Muscle layer of colon (tissue), 2 donors: Measurements from ENCODE around the gene SLC26A11.

Experiments
- H3K27ac ChIP-seq: one replicate; pipeline ENCODE4 v1.7.0; 2013; ENCODE audit warnings: low read depth, mild to moderate bottlenecking, low read length, moderate library complexity
- H3K27me3 ChIP-seq, 2 donors: one replicate each; pipeline ENCODE4 v1.7.0; 2013; ENCODE audit warnings: low read length in 2 of 2, mild to moderate bottlenecking in 2 of 2; ENCODE audit not compliant: insufficient read depth in 2 of 2, control insufficient read depth in 1 of 2
- H3K36me3 ChIP-seq: one replicate; pipeline ENCODE4 v1.7.0; 2013; ENCODE audit warnings: mild to moderate bottlenecking, low read length; ENCODE audit not compliant: insufficient read depth
- H3K4me1 ChIP-seq: one replicate; pipeline ENCODE4 v1.7.0; 2013; ENCODE audit warnings: mild to moderate bottlenecking, low read length; ENCODE audit not compliant: insufficient read depth
- H3K4me3 ChIP-seq, 2 donors: one replicate each; pipeline ENCODE4 v1.7.0; 2013; ENCODE audit warnings: low read length in 2 of 2, low read depth in 1 of 2, mild to moderate bottlenecking in 1 of 2, moderate library complexity in 1 of 2
- H3K9ac ChIP-seq: one replicate; pipeline ENCODE4 v1.7.0; 2013; ENCODE audit warnings: low read length
- H3K9me3 ChIP-seq: one replicate; pipeline ENCODE4 v1.7.0; 2013; ENCODE audit warnings: mild to moderate bottlenecking, low read length
- donor health status: abdominal sarcoma.
- donor health status: Adenocarcinoma of cecum.

SLC26A11 gene

GRCh38 chr17:80212511-80212910 is 7.7 kb upstream of the SLC26A11 start:
- no peaks in the 10 kb centered on the region for H3K9me3 ChIP-seq
- H3K36me3 ChIP-seq, result peaks cover 27% of the 10 kb centered on the region
- H3K27ac ChIP-seq, result no peak overlapping the region
- H3K27me3 ChIP-seq, result no peaks in the 10 kb centered on the region
- no peak overlapping the region for H3K9ac ChIP-seq
- H3K4me1 ChIP-seq, result no peaks in the 10 kb centered on the region
- H3K4me3 ChIP-seq, result no peak overlapping the region

DNA sequence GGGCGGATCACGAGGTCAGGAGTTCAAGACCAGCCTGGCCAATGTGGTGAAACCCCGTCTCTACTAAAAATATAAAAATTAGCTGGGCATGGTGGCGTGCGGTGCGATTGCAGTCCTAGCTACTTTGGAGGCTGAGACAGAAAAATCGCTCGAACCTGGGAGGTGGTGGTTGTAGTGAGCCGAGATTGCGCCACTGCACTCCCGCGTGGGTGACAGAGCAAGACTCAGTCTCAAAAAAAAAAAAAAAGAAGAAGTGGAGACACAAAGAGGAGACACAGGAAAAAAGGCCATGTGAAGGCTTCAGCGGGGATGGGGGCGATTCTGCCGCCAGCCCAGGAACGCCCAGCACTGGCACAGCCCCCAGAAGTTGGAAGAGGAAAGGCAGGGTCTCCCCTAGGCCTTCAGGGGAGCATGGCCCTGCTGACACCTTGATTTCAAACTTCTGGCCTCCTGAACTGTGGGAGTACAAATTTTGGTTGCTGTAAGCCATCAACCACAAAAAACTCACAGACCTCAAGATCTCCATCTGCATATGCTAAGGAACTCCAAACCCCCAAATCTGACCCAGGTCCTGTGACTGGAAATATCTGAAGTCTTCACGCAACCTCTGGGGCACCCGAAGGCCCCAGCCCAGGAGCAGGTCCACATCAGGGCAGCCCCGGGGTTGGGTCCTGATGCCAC is 7.1 kb upstream of the SLC26A11 start:
- H3K4me3 ChIP-seq, result no peak overlapping the region
- no peaks in the 10 kb centered on the region for H3K4me1 ChIP-seq
- H3K9me3 ChIP-seq, result no peaks in the 10 kb centered on the region
- H3K27ac ChIP-seq, result no peak overlapping the region
- peaks cover 32% of the 10 kb centered on the region for H3K36me3 ChIP-seq
- no peak overlapping the region for H3K9ac ChIP-seq
- no peaks in the 10 kb centered on the region for H3K27me3 ChIP-seq

- Histone ChIP-seq H3K4me1 (no peaks in the 10 kb centered on the region), H3K4me3 (no peak overlapping the region), H3K36me3 (peaks cover 32% of the 10 kb centered on the region), H3K9me3 (no peaks in the 10 kb centered on the region), H3K27me3 (no peaks in the 10 kb centered on the region), H3K9ac (no peak overlapping the region), H3K27ac (no peak overlapping the region)
These were observed 6.6 kb upstream of the SLC26A11 start for GRCh38 chr17:80213643-80213975.

DNA sequence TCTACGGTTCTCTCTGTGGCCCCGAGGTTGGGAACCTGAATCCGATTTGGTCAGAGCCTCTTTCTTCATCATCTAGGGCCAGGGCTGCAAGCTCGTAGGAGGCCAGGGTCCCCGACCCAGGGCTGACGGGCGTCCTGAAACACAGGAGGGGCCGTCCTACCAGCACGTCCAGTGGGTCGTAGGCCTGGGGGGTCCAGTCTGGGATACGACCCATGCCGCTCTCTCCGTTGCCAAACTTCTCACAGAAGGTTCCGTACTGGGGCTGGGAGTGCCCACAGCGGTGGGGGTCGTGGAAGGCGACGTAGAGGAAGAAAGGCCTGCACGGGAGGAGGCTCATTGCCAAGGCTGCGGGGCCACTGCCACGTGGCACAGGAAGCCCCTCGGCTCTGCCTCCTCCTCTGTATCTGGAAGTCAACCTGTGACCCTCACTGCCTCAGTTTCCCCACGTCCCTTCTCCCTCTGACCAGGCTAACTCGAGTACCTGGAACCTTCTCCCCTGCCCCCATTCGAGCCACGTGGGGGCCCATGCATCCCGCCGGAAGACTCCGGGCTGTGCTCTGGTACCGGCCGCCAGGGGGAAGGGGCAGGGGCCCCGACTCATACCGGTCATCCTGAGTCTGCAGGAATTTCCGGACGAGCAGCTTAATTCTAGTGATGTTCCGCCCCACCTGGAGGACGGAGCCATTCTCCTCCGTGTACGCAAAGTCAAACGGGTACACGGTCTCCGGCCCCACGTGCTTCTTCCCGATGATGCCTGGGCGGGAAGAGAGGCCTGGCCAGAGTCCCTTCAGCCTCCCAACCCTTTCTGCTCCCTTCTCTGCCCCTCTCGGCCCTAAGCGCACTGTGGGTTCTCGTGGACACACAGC is 6.0 kb upstream of the SLC26A11 start:
- Histone ChIP-seq H3K27me3 (no peaks in the 10 kb centered on the region), H3K9me3 (no peaks in the 10 kb centered on the region), H3K9ac (no peak overlapping the region), H3K4me3 (no peak overlapping the region), H3K36me3 (peaks cover 32% of the 10 kb centered on the region), H3K4me1 (peaks cover 1% of the 10 kb centered on the region), H3K27ac (no peak overlapping the region)

- H3K9me3 ChIP-seq, result no peaks in the 10 kb centered on the region
- H3K4me1 ChIP-seq, result peaks cover 5% of the 10 kb centered on the region
- no peaks in the 10 kb centered on the region for H3K27me3 ChIP-seq
- no peak overlapping the region for H3K9ac ChIP-seq
- no peak overlapping the region for H3K27ac ChIP-seq
- H3K36me3 ChIP-seq, result peaks cover 32% of the 10 kb centered on the region
- H3K4me3 ChIP-seq, result no peak overlapping the region
These were observed 5.4 kb upstream of the SLC26A11 start for GRCh38 chr17:80214878-80215210.

- Histone ChIP-seq H3K36me3 (peaks cover 23% of the 10 kb centered on the region), H3K9ac (no peak overlapping the region), H3K4me3 (no peak overlapping the region), H3K9me3 (no peaks in the 10 kb centered on the region), H3K27ac (no peak overlapping the region), H3K4me1 (peaks cover 12% of the 10 kb centered on the region), H3K27me3 (no peaks in the 10 kb centered on the region)
These were observed 3.5 kb upstream of the SLC26A11 start for GRCh38 chr17:80216473-80217456.

DNA sequence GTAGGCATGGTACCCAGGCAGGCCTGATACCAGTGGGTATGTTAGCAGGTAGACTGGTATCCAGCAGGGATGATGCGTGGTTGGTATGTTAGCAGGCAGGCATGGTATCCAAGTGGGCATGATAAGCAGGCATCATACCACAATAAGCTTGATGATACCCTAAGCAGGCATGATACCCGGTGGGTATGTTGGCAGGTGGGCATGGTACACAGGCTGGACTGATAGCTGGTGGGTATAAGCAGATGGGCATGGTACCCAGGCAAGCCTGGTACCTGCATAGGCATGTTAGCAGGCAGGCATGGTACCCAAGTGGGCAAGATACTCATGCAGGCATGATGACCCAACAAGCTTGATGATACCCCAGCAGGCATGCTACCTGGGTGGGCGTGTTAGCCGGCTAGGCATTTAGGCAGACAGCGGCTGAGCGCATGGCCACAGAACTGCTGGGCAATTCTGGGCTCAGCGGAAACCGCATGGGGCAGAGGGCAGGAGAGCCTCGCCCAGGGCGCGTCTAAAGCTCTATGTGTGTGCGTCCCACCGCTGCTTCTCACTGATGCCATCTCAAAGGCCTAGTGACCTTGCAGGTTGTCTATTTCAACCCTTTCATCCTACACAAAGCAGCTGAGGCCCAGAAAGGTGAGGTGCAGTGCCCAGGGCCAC is 2.4 kb upstream of the SLC26A11 start:
- Histone ChIP-seq H3K36me3 (peaks cover 15% of the 10 kb centered on the region), H3K4me3 (no peak overlapping the region), H3K9me3 (no peaks in the 10 kb centered on the region), H3K4me1 (peaks cover 19% of the 10 kb centered on the region), H3K9ac (no peak overlapping the region), H3K27ac (no peak overlapping the region), H3K27me3 (no peaks in the 10 kb centered on the region)

- peaks cover 21% of the 10 kb centered on the region for H3K36me3 ChIP-seq
- no peak overlapping the region for H3K4me3 ChIP-seq
- H3K9me3 ChIP-seq, result no peaks in the 10 kb centered on the region
- H3K27ac ChIP-seq, result no peak overlapping the region
- H3K27me3 ChIP-seq, result no peaks in the 10 kb centered on the region
- H3K4me1 ChIP-seq, result peaks cover 19% of the 10 kb centered on the region
- no peak overlapping the region for H3K9ac ChIP-seq
These were observed 1.8 kb upstream of the SLC26A11 start for GRCh38 chr17:80218391-80218790.

- H3K4me1 ChIP-seq, result peaks cover 19% of the 10 kb centered on the region
- no peaks in the 10 kb centered on the region for H3K9me3 ChIP-seq
- H3K27me3 ChIP-seq, result no peaks in the 10 kb centered on the region
- H3K4me3 ChIP-seq, result peak overlapping the region; percentile 91 to 93
- peak overlapping the region; percentile 73 for H3K27ac ChIP-seq
- peak overlapping the region; percentile 84 for H3K9ac ChIP-seq
- H3K36me3 ChIP-seq, result peaks cover 21% of the 10 kb centered on the region
These were observed 1.0 kb upstream of the SLC26A11 start for GRCh38 chr17:80219013-80219762.

DNA sequence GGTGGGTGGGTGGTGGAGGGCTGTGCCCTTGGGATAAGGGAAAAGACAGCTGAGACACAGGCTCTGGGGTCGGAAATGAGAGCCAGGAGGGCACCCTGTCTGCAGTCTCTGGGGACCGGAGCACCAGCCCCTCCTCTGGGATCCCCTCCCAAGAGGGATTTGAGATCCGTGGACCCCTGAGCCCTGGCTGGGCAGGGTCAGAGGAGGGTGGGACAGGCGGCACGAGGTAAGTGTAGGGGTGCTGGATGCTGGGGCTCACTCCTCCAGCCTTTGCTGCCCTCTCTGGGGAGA is 519 bp upstream of the SLC26A11 start:
- H3K9me3 ChIP-seq, result no peaks in the 10 kb centered on the region
- peaks cover 21% of the 10 kb centered on the region for H3K36me3 ChIP-seq
- H3K27me3 ChIP-seq, result no peaks in the 10 kb centered on the region
- H3K9ac ChIP-seq, result peak overlapping the region; percentile 84
- H3K27ac ChIP-seq, result peak overlapping the region; percentile 73
- peaks cover 19% of the 10 kb centered on the region for H3K4me1 ChIP-seq
- peak overlapping the region; percentile 91 to 93 for H3K4me3 ChIP-seq
